ENCODE results near the gene CDH4.

The CDH4 gene

GRCh38 chr20:61806314-61806713 lies 554.3 kb downstream of the CDH4 start:
- Histone ChIP-seq H2BK5ac (ENCODE audit: low read length) (no peak overlapping the region), H2BK15ac (ENCODE audit: low read length) (no peak overlapping the region), H3K4ac (ENCODE audit: low read length) (no peak overlapping the region), H4K91ac (ENCODE audit: low read depth, low read length, poor library complexity) (no peak overlapping the region), H3K4me1 (ENCODE audit: control insufficient read depth in 2 of 2, insufficient read depth in 1 of 2, low read depth in 1 of 2, low read length in 2 of 2) (peaks cover 10 to 16% of the 10 kb centered on the region in 2 donors), H3K27ac (replicated peaks; ENCODE audit: low read length) (no peak overlapping the region), H3K36me3 (replicated peaks in 1 of 2; ENCODE audit: control insufficient read depth in 2 of 2, insufficient read depth in 2 of 2, low read length in 2 of 2) (no peaks in the 10 kb centered on the region), H3K18ac (ENCODE audit: low read length) (peak overlapping the region; percentile 7), H2AK5ac (ENCODE audit: low read depth, low read length) (peak overlapping the region; percentile 19), H3K79me1 (ENCODE audit: low read depth, low read length) (no peaks in the 10 kb centered on the region), H3K4me2 (ENCODE audit: insufficient read depth, low read length, poor library complexity, severe bottlenecking) (no peak overlapping the region), H3K9me3 (replicated peaks in 1 of 2; ENCODE audit: control insufficient read depth in 2 of 2, insufficient read depth in 1 of 2, low read depth in 1 of 2, low read length in 2 of 2) (peaks cover 0 to 1% of the 10 kb centered on the region in 2 donors), H3K4me3 (ENCODE audit: low read length in 2 of 2) (peak overlapping the region in 1 of 2 donors; percentile 24), H2AFZ (ENCODE audit: low read length) (no peak overlapping the region), H3K23ac (ENCODE audit: low read depth, low read length, poor library complexity) (peak overlapping the region; percentile 94), H2BK12ac (ENCODE audit: low read length) (peak overlapping the region; percentile 52), H3K14ac (ENCODE audit: low read length) (no peak overlapping the region), H3K27me3 (ENCODE audit: control insufficient read depth in 3 of 3, insufficient read depth in 3 of 3, low read depth in 1 of 3, low read length in 3 of 3) (no peaks in the 10 kb centered on the region), H3K9ac (ENCODE audit: low read depth, low read length, poor library complexity) (peak overlapping the region; percentile 51), H2BK120ac (ENCODE audit: low read depth, low read length) (no peak overlapping the region), H4K8ac (ENCODE audit: low read depth, low read length) (no peak overlapping the region)
- no peak for DNase-seq (ENCODE audit: low spot score)
- WGBS, 2 donors (ENCODE audit: extremely low coverage in 2 of 2, insufficient read length in 2 of 2, insufficient replicate concordance in 1 of 2) = no CpG with 5 or more reads among the region's 16 CpGs

GRCh38 chr20:61806995-61807394 lies 554.9 kb downstream of the CDH4 start:
- no peak for DNase-seq (ENCODE audit: low spot score)
- Histone ChIP-seq H3K79me1 (ENCODE audit: low read depth, low read length) (no peaks in the 10 kb centered on the region), H2AFZ (ENCODE audit: low read length) (no peak overlapping the region), H2BK120ac (ENCODE audit: low read depth, low read length) (no peak overlapping the region), H3K36me3 (replicated peaks in 1 of 2; ENCODE audit: control insufficient read depth in 2 of 2, insufficient read depth in 2 of 2, low read length in 2 of 2) (no peaks in the 10 kb centered on the region), H3K9me3 (replicated peaks in 1 of 2; ENCODE audit: control insufficient read depth in 2 of 2, insufficient read depth in 1 of 2, low read depth in 1 of 2, low read length in 2 of 2) (peaks cover 0 to 1% of the 10 kb centered on the region in 2 donors), H3K23ac (ENCODE audit: low read depth, low read length, poor library complexity) (no peak overlapping the region), H3K9ac (ENCODE audit: low read depth, low read length, poor library complexity) (no peak overlapping the region), H3K27ac (replicated peaks; ENCODE audit: low read length) (no peak overlapping the region), H2BK12ac (ENCODE audit: low read length) (no peak overlapping the region), H4K8ac (ENCODE audit: low read depth, low read length) (no peak overlapping the region), H2BK15ac (ENCODE audit: low read length) (no peak overlapping the region), H4K91ac (ENCODE audit: low read depth, low read length, poor library complexity) (no peak overlapping the region), H3K4me1 (ENCODE audit: control insufficient read depth in 2 of 2, insufficient read depth in 1 of 2, low read depth in 1 of 2, low read length in 2 of 2) (peaks cover 10 to 16% of the 10 kb centered on the region in 2 donors), H3K4me3 (ENCODE audit: low read length in 2 of 2) (no peak overlapping the region), H2BK5ac (ENCODE audit: low read length) (no peak overlapping the region), H3K4me2 (ENCODE audit: insufficient read depth, low read length, poor library complexity, severe bottlenecking) (no peak overlapping the region), H3K4ac (ENCODE audit: low read length) (no peak overlapping the region), H3K18ac (ENCODE audit: low read length) (no peak overlapping the region), H3K14ac (ENCODE audit: low read length) (no peak overlapping the region), H3K27me3 (ENCODE audit: control insufficient read depth in 3 of 3, insufficient read depth in 3 of 3, low read depth in 1 of 3, low read length in 3 of 3) (no peaks in the 10 kb centered on the region), H2AK5ac (ENCODE audit: low read depth, low read length) (no peak overlapping the region)
- WGBS, 2 donors (ENCODE audit: extremely low coverage in 2 of 2, insufficient read length in 2 of 2, insufficient replicate concordance in 1 of 2) = no CpG with 5 or more reads among the region's 7 CpGs

- Histone ChIP-seq H3K79me1 (ENCODE audit: low read depth, low read length) (no peaks in the 10 kb centered on the region), H4K8ac (ENCODE audit: low read depth, low read length) (no peak overlapping the region), H3K4ac (ENCODE audit: low read length) (no peak overlapping the region), H3K23ac (ENCODE audit: low read depth, low read length, poor library complexity) (no peak overlapping the region), H3K9ac (ENCODE audit: low read depth, low read length, poor library complexity) (no peak overlapping the region), H2BK15ac (ENCODE audit: low read length) (no peak overlapping the region), H2BK12ac (ENCODE audit: low read length) (no peak overlapping the region), H3K36me3 (replicated peaks in 1 of 2; ENCODE audit: control insufficient read depth in 2 of 2, insufficient read depth in 2 of 2, low read length in 2 of 2) (no peaks in the 10 kb centered on the region), H3K27ac (replicated peaks; ENCODE audit: low read length) (no peak overlapping the region), H3K4me3 (ENCODE audit: low read length in 2 of 2) (no peak overlapping the region), H3K14ac (ENCODE audit: low read length) (no peak overlapping the region), H2BK5ac (ENCODE audit: low read length) (no peak overlapping the region), H2BK120ac (ENCODE audit: low read depth, low read length) (no peak overlapping the region), H3K4me1 (ENCODE audit: control insufficient read depth in 2 of 2, insufficient read depth in 1 of 2, low read depth in 1 of 2, low read length in 2 of 2) (peaks cover 10 to 16% of the 10 kb centered on the region in 2 donors), H3K4me2 (ENCODE audit: insufficient read depth, low read length, poor library complexity, severe bottlenecking) (no peak overlapping the region), H3K9me3 (replicated peaks in 1 of 2; ENCODE audit: control insufficient read depth in 2 of 2, insufficient read depth in 1 of 2, low read depth in 1 of 2, low read length in 2 of 2) (peaks cover 0 to 1% of the 10 kb centered on the region in 2 donors), H3K27me3 (ENCODE audit: control insufficient read depth in 3 of 3, insufficient read depth in 3 of 3, low read depth in 1 of 3, low read length in 3 of 3) (no peaks in the 10 kb centered on the region), H3K18ac (ENCODE audit: low read length) (no peak overlapping the region), H2AK5ac (ENCODE audit: low read depth, low read length) (peak overlapping the region; percentile 77), H2AFZ (ENCODE audit: low read length) (no peak overlapping the region), H4K91ac (ENCODE audit: low read depth, low read length, poor library complexity) (no peak overlapping the region)
- no peak for DNase-seq (ENCODE audit: low spot score)
- WGBS, 2 donors (ENCODE audit: extremely low coverage in 2 of 2, insufficient read length in 2 of 2, insufficient replicate concordance in 1 of 2) = no CpG with 5 or more reads among the region's 22 CpGs
Observed at GRCh38 chr20:61807471-61808160, 555.6 kb downstream of the CDH4 start.

- Histone ChIP-seq H2BK15ac (ENCODE audit: low read length) (no peak overlapping the region), H3K9ac (ENCODE audit: low read depth, low read length, poor library complexity) (no peak overlapping the region), H2AK5ac (ENCODE audit: low read depth, low read length) (no peak overlapping the region), H3K4ac (ENCODE audit: low read length) (no peak overlapping the region), H3K14ac (ENCODE audit: low read length) (no peak overlapping the region), H3K23ac (ENCODE audit: low read depth, low read length, poor library complexity) (no peak overlapping the region), H3K27me3 (ENCODE audit: control insufficient read depth in 3 of 3, insufficient read depth in 3 of 3, low read depth in 1 of 3, low read length in 3 of 3) (no peaks in the 10 kb centered on the region), H3K79me1 (ENCODE audit: low read depth, low read length) (no peaks in the 10 kb centered on the region), H3K4me1 (ENCODE audit: control insufficient read depth in 2 of 2, insufficient read depth in 1 of 2, low read depth in 1 of 2, low read length in 2 of 2) (peaks cover 7 to 16% of the 10 kb centered on the region in 2 donors), H3K18ac (ENCODE audit: low read length) (no peak overlapping the region), H2AFZ (ENCODE audit: low read length) (no peak overlapping the region), H3K4me3 (ENCODE audit: low read length in 2 of 2) (no peak overlapping the region), H2BK5ac (ENCODE audit: low read length) (no peak overlapping the region), H2BK12ac (ENCODE audit: low read length) (no peak overlapping the region), H3K36me3 (replicated peaks in 1 of 2; ENCODE audit: control insufficient read depth in 2 of 2, insufficient read depth in 2 of 2, low read length in 2 of 2) (no peaks in the 10 kb centered on the region), H4K91ac (ENCODE audit: low read depth, low read length, poor library complexity) (no peak overlapping the region), H3K4me2 (ENCODE audit: insufficient read depth, low read length, poor library complexity, severe bottlenecking) (no peak overlapping the region), H2BK120ac (ENCODE audit: low read depth, low read length) (no peak overlapping the region), H4K8ac (ENCODE audit: low read depth, low read length) (no peak overlapping the region), H3K27ac (replicated peaks; ENCODE audit: low read length) (no peak overlapping the region), H3K9me3 (replicated peaks in 1 of 2; ENCODE audit: control insufficient read depth in 2 of 2, insufficient read depth in 1 of 2, low read depth in 1 of 2, low read length in 2 of 2) (peaks cover 0 to 1% of the 10 kb centered on the region in 2 donors)
- DNase-seq (ENCODE audit: low spot score) = no peak
- no CpG with 5 or more reads among the region's 13 CpGs for WGBS, 2 donors (ENCODE audit: extremely low coverage in 2 of 2, insufficient read length in 2 of 2, insufficient replicate concordance in 1 of 2)
Observed at GRCh38 chr20:61808447-61808846, 556.4 kb downstream of the CDH4 start.
